SK-MEL-5 (cell line): ENCODE data around the gene ANAPC13. TPM values are rescaled to one million over a fixed set of nuclear protein-coding genes. Genes with fewer than 3 reads are reported as not detected.

Experiments
- DNase-seq: peaks from one replicate; pipeline ENCODE4 v3.0.0-alpha.2; 2016; ENCODE audit warnings: low read depth, low spot score
- in situ Hi-C: cut with HindIII; loops from 2 replicates; pipeline ENCODE4 v1.10.0; 2016; ENCODE audit warnings: low sequenced_read_pairs, high pct_unique_total_duplicates, low pct_unique_long_range_greater_than_20kb
- polyA plus RNA-seq, 2 experiments: library from polyadenylated mRNA; depleted of rRNA; stranded (reverse); fragments of >200 nt; gene quantifications; 2 replicates each; pipeline ENCODE4 v1.2.3, GENCODE V29; 2015
- total RNA-seq: library from RNA; depleted of rRNA; stranded (reverse); fragments of >200 nt; shearing (Covaris generic); gene quantifications from 2 replicates; pipeline ENCODE4 v1.2.3, GENCODE V29; 2014; rRNA removed

The ANAPC13 gene
- 46.4 and 49.2 TPM in 2 replicates for total RNA-seq
- 47.6 and 50.8 TPM in 2 replicates for polyA plus RNA-seq (2015; cell fraction: cytosol; rRNA removed)
- polyA plus RNA-seq (2015; cell fraction: nucleus; rRNA removed), result 9.0 and 10.8 TPM in 2 replicates

DNA sequence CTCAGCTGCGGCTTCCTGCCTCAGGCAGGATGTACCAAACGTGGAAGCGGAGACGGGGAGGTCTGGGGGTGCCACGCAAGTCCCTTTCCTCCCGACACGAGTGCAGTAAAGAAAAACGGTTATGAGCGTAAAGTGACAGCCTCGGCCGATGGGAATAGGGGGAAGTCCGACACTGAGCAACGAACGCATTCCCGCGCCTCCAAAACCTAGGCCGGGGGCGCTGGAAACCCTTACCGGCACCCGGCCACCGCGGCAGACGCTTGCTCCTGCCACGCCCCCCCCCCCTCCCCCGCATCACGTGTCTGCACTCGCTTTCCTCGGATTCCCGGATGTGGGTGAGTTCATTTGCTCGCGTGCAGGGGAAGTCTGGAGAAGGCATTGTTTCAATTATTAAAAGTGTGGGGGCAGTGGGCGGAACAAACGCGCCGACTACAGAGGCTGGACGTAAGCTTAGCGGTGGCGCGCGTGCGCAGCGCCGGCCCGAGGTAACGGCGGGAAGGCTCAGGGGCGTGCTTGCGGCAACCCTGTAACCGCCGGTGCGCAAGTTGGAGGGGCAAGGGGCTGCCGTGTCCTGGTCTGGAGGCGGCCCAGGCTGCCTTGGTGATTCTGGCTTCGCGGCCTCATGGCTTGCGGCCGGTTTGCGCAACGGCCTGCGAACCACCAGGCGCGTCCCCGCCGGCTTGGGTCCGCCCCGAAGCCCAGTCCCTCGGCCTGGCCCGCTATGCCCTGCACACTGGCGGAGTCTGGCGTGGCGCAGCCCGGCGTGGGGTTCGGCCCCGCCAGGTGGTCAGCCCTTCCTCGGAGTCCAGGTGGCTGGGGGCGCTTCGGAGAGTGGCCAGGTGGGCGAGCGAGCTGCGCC, at the start of gene ANAPC13, which contains the start of gene CEP63:
ANAPC13 (minus strand) TSS at position 268 of the 859 bp plus-strand sequence. CDS start 3,081 bp downstream, outside the sequence.
CEP63 (plus strand) TSS at position 340 of the 859 bp plus-strand sequence. CDS start 9,264 bp downstream, outside the sequence.
- in situ Hi-C loops, result loop anchor here (25.0 kb wide), 1 partner anchor 274 kb away; no protein-coding TSS in a partner anchor
- DNase-seq, result peak; percentile 96

DNA sequence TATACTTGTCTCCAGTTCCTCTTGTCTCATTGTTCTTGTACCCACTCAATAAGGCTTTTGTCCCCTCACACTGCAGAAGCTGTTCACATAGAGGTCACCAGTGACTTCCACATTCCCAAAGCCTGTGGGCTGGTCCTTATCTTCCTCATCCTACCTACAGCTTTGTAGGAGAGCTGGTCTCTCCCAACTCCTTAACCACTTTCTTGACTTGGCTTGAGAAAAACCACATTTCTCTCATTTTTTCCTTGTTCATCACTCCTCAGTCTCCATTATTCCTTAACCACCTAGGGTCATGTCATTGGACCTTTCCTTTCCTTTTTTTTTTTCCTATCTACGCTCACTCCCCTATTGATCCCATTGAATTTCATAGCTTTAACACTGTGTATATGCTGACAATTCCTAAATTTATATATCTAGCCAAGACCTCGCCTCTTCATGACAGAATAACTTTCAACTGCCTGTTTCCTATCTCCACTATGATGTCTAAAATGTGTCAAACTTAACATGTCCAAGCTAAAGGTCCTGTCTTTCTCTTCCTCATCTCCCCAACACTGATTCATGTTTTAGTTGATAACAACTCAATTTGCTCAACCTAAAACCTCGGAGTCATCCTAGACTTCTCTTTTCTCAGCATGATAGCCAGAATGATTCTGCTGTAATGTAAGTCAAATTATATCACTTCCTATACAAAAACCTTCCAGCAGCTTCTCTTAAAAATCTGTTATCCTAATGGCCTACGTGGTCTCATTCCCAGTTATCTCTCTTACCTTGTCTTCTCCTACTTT, 49.6 kb upstream of the ANAPC13 start:
- no peak for DNase-seq
- in situ Hi-C loops, result no loop called here

GRCh38 chr3:134533493-134533892, 47.7 kb upstream of the ANAPC13 start:
- DNase-seq, result no peak
- in situ Hi-C loops, result no loop called here

DNA sequence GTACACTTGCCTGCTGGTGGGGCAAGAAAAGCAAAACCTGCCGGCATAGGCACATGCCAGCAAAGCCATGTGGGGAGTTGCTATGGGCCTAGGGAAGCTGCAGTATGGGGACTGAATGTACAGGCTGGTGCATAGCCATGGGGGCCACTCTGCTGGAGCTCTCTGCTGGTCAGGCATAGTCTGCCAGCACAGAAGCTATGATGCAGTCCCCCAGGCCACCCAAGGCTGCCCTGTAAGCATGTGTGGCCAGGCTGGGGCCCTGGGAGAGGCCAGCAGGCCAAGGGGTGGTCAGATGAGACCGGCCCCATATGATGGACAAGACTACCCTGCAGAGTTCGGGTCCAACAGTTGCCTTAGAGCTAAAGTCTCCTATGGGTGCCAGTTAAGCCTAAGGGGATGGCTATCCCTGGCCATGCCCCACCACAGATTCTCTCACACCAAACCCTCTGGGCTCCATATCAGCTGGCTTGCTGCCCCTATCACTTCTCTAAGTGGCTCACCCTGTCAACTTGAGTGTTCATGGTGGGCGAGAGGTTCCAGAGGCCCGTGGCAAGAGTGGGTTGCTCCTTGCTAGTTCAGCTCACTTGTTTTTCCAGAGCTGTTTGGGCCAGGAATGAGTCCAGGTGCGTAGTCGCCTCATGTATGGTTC, 41.9 kb upstream of the ANAPC13 start:
- in situ Hi-C loops, result no loop called here
- no peak for DNase-seq

- peak; percentile 63 for DNase-seq
Observed at GRCh38 chr3:134527037-134527436, 41.3 kb upstream of the ANAPC13 start.

GRCh38 chr3:134526319-134526718, 40.5 kb upstream of the ANAPC13 start:
- in situ Hi-C loops, result no loop called here
- no peak for DNase-seq

More at GRCh38 chr3:134527037-134527436, 41.3 kb upstream of the ANAPC13 start:
- in situ Hi-C loops, result no loop called here

DNA sequence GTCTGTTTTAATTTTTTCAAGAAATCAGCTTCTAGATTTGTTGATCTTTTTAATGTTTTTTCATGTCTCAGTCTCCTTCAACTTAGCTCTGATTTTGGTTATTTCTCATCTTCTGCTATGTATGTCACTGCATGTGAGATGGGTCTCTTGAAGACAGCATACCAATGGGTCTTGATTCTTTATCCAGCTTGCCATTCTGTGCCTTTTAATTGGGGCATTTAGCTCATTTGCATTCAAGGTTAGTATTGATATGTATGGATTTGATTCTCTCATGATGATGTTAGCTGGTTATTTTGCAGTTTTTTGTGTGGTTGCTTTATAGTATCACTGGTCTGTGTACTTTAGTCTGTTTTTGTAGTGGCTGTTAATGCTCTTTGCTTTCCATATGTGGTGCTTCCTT, 39.5 kb upstream of the ANAPC13 start:
- DNase-seq, result no peak
- in situ Hi-C loops, result no loop called here

GRCh38 chr3:134522541-134522940, 36.8 kb upstream of the ANAPC13 start:
- DNase-seq, result no peak
- in situ Hi-C loops, result no loop called here

DNA sequence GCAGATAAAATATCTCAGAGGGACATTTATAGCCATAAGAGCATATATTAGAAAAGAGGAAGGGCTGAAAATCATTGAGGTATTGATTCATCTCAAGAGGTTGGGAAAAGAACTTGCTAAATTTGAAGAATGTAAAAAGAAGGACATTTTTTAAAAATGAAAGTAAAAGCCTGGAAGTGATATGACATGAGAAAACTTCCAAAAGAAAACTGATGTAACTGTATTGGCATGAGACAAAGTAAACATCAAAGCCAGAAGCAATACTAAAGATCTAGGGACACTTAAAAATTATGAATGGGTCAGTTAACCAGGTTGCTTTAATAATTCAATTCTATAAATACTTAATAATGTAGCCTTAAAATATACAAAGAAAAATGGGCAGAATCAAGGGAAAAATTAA, 32.0 kb upstream of the ANAPC13 start:
- DNase-seq, result no peak
- in situ Hi-C loops, result no loop called here

GRCh38 chr3:134516905-134517304, 31.1 kb upstream of the ANAPC13 start:
- in situ Hi-C loops, result no loop called here
- no peak for DNase-seq

DNA sequence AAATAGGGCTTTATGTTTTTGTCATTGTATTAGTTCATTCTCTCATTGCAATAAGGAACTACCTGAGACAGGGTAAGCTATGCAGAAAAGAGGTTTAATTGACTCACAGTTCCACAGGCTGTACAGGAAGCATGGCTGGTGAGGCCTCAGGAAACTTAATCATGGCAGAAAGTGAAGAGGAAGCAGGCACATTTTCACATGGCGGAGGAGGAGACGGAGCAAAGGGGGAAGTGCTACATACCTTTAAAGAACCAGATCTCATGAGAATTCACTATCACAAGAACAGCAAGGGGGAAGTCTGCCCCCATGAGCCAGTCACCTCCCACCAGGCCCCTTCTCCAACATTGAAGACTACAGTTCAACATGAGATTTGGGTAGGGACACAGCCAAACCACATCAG, 25.7 kb upstream of the ANAPC13 start:
- in situ Hi-C loops, result no loop called here
- no peak for DNase-seq

DNA sequence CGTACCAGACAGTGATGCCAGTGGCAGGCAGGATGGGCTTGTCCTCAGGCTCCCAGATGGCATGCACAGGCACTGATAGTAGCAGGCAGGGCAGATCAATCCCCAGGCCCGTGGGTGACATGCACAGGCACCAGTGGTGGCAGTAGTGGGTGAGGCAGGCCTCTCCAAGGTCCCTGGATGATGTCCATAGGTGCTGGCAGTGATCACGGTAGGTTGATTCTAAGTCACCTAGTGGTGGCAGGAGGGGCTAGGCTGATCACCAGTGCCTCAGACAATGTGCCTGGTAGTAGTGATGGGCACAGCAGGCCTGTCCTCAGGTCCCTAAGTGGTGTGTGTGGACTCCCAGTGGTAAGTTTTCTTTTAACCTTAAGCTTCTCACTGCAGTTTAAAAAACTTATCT, 19.7 kb upstream of the ANAPC13 start:
- in situ Hi-C loops, result no loop called here
- no peak for DNase-seq

DNA sequence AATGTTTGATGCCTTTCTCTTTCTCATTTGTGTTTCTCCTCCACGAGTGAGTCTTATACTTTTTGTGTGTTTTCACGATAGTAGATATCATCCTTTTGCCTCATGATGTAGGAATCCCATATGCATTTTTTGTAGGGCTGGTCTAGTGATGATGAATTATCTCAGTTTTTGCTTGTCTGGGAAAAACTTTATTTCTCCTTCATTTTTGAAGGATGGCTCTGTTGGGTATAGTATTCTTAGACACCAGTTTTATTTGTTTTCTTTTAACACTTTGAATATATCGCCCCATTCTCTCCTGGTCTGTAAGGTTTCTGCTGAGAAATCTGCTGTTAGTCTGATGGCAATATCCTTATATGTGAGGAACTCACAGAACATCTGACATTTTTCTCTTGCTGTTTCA, 18.3 kb upstream of the ANAPC13 start:
- DNase-seq, result no peak
- in situ Hi-C loops, result no loop called here

DNA sequence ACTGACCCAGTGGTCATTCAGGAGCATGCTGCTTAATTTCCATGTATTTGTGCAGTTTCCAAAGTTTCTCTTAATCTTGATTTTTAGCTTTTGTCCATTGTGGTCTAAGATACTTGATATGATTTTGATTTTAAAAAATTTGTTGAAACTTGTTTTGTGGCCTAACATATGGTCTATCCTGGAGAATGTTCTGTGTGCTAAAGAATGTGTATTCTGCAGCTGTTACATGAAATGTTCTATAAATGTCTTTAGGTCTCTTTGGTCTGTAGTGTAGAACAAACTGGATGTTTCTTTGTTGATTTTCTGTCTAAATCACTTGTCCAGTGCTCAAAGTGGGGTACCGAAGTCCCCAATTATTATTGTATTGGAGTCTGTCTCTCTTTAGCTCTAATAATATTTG, 17.5 kb upstream of the ANAPC13 start:
- DNase-seq, result no peak
- in situ Hi-C loops, result no loop called here

GRCh38 chr3:134496471-134497071, 10.8 kb upstream of the ANAPC13 start:
- no peak for DNase-seq
- in situ Hi-C loops, result loop anchor here (25.0 kb wide), 1 partner anchor 284 kb away; no protein-coding TSS in a partner anchor

GRCh38 chr3:134495980-134496379, 10.2 kb upstream of the ANAPC13 start:
- no peak for DNase-seq
- in situ Hi-C loops, result loop anchor here (25.0 kb wide), 1 partner anchor 284 kb away; no protein-coding TSS in a partner anchor

DNA sequence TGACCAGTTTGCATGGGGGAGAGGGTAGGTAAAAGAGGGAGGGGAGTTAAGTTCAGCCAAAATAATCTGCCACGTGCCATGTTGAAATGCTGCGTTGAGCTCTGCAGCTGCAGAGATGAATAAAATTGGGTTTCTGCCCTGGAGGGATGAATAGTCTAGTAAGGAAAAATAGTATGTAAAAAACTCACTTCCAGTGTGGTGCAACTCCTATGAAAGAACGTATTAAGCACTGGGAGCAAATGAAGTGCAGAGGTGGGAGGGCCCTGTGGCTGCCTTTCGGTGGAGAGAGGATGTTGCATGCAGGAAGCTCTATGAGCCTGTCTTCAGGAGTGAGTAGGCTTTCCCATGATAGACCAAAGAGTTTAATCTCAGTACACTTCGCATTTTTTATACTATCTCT, 8.7 kb upstream of the ANAPC13 start:
- DNase-seq, result peak; percentile 91
- in situ Hi-C loops, result loop anchor here (25.0 kb wide), 1 partner anchor 282 kb away; no protein-coding TSS in a partner anchor
